ENCODE data around the gene TBL1XR1. TPM values are rescaled to one million over a fixed set of nuclear protein-coding genes. Genes with fewer than 3 reads are reported as not detected.

TBL1XR1 gene
- total RNA-seq, 4 donors from 2014 or later: 66.0 to 79.8 (median 72.4) TPM

- Histone ChIP-seq H3K27me3 (no peaks in the 10 kb centered on the region), H3K27ac (no peak overlapping the region), H3K4me3 (no peak overlapping the region), H3K9me3 (no peaks in the 10 kb centered on the region), H3K36me3 (peaks cover 0 to 92% (median 21%) of the 10 kb centered on the region in 3 donors), H3K4me1 (peaks cover 3 to 8% (median 5%) of the 10 kb centered on the region in 3 donors)
- TF ChIP-seq POLR2A (IDR thresholded peaks at IDR 0.05): no peak
- TF ChIP-seq CTCF (IDR thresholded peaks at IDR 0.05): no peak
- intact Hi-C loops (cut with DNase I): no loop called here
- WGBS, 2 donors: 94 to 95% methylated on average over 3 of the region's 3 CpGs
- no peak for DNase-seq
Measured at GRCh38 chr3:177034832-177035475, 162.3 kb downstream of the TBL1XR1 start.

GRCh38 chr3:177026505-177027277 lies 170.6 kb downstream of the TBL1XR1 start:
- intact Hi-C loops (cut with DNase I): no loop called here
- H3K27ac ChIP-seq: no peak overlapping the region
- TF ChIP-seq POLR2A (IDR thresholded peaks at IDR 0.05) (no peak), CTCF (IDR thresholded peaks at IDR 0.05) (no peak)
- no peaks in the 10 kb centered on the region for H3K9me3 ChIP-seq
- no peak overlapping the region for H3K4me3 ChIP-seq
- H3K27me3 ChIP-seq: no peaks in the 10 kb centered on the region
- WGBS, 2 donors: 88 to 94% methylated on average over 3 of the region's 3 CpGs
- DNase-seq: no peak
- peaks cover 0 to 68% (median 3%) of the 10 kb centered on the region in 3 donors for H3K36me3 ChIP-seq
- H3K4me1 ChIP-seq: no peaks in the 10 kb centered on the region

DNA sequence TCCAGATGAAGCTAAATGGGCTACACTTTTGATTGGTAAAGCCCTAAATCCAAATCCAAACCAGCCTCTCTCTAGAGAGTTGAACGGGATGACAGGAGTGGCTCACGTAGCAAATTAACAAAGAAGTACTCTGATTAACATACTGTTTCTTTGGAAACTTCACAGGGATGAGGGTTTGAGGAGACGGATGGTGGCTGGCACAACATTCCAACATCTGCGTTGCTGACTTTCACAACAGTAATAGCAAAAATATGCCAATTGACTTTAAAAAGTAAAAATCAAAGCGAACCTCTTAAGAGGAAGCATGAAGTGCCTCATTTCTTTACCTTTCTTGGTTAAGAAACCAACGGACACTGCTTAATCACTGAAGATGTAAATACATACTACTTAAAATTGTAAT lies 181.4 kb downstream of the TBL1XR1 start:
- TF ChIP-seq POLR2A (IDR thresholded peaks at IDR 0.05): no peak
- TF ChIP-seq CTCF (IDR thresholded peaks at IDR 0.05): no peak
- Histone ChIP-seq H3K36me3 (peaks cover 0 to 10% (median 0%) of the 10 kb centered on the region in 3 donors), H3K4me1 (no peaks in the 10 kb centered on the region), H3K27ac (no peak overlapping the region), H3K4me3 (no peak overlapping the region), H3K27me3 (no peaks in the 10 kb centered on the region), H3K9me3 (no peaks in the 10 kb centered on the region)
- intact Hi-C loops (cut with DNase I): no loop called here
- no peak for DNase-seq
- WGBS, 2 donors: 86 to 91% methylated on average over 6 of the region's 6 CpGs

- no peak for TF ChIP-seq CTCF (IDR thresholded peaks at IDR 0.05)
- TF ChIP-seq POLR2A (IDR thresholded peaks at IDR 0.05): no peak
- intact Hi-C loops (cut with DNase I): no loop called here
- 78 to 88% methylated on average over 8 of the region's 8 CpGs for WGBS, 2 donors
Measured at GRCh38 chr3:177013681-177014280, 183.5 kb downstream of the TBL1XR1 start.

More at GRCh38 chr3:177013681-177014280, 183.5 kb downstream of the TBL1XR1 start:
- H3K9me3 ChIP-seq: no peaks in the 10 kb centered on the region
- DNase-seq: no peak
- no peaks in the 10 kb centered on the region for H3K4me1 ChIP-seq
- H3K27me3 ChIP-seq: no peaks in the 10 kb centered on the region
- H3K27ac ChIP-seq: no peak overlapping the region
- no peak overlapping the region for H3K4me3 ChIP-seq
- peaks cover 0 to 8% (median 0%) of the 10 kb centered on the region in 3 donors for H3K36me3 ChIP-seq
